ENCODE data around the gene ARHGDIB. TPM values are rescaled to one million over a fixed set of nuclear protein-coding genes. Genes with fewer than 3 reads are reported as not detected.

ARHGDIB gene
- total RNA-seq, 1 donor from 2014 or later: 217 TPM

GRCh38 chr12:14968478-14968877 lies 7.1 kb upstream of the ARHGDIB start:
- no peak overlapping the region for H3K27ac Mint-ChIP-seq (ENCODE audit: unreplicated experiment)
- peaks cover 24% of the 10 kb centered on the region for H3K4me1 Mint-ChIP-seq (ENCODE audit: unreplicated experiment)
- H3K9me3 Mint-ChIP-seq (ENCODE audit: unreplicated experiment): no peaks in the 10 kb centered on the region
- TF ChIP-seq CTCF (IDR thresholded peaks at IDR 0.05; ENCODE audit: unreplicated experiment): no peak
- no peak overlapping the region for H3K4me3 Mint-ChIP-seq (ENCODE audit: unreplicated experiment)
- peaks cover 1% of the 10 kb centered on the region for H3K27me3 Mint-ChIP-seq (ENCODE audit: unreplicated experiment)
- DNase-seq (ENCODE audit: low spot score): no peak
- H3K36me3 Mint-ChIP-seq (ENCODE audit: low read depth, unreplicated experiment): no peaks in the 10 kb centered on the region

- H3K4me3 Mint-ChIP-seq (ENCODE audit: unreplicated experiment): no peak overlapping the region
- peaks cover 1% of the 10 kb centered on the region for H3K27me3 Mint-ChIP-seq (ENCODE audit: unreplicated experiment)
- no peak for DNase-seq (ENCODE audit: low spot score)
- no peak for TF ChIP-seq CTCF (IDR thresholded peaks at IDR 0.05; ENCODE audit: unreplicated experiment)
- H3K36me3 Mint-ChIP-seq (ENCODE audit: low read depth, unreplicated experiment): peaks cover 4% of the 10 kb centered on the region
- H3K9me3 Mint-ChIP-seq (ENCODE audit: unreplicated experiment): no peaks in the 10 kb centered on the region
- peaks cover 15% of the 10 kb centered on the region for H3K4me1 Mint-ChIP-seq (ENCODE audit: unreplicated experiment)
- no peak overlapping the region for H3K27ac Mint-ChIP-seq (ENCODE audit: unreplicated experiment)
Observed at GRCh38 chr12:14965221-14965620, 3.8 kb upstream of the ARHGDIB start.

GRCh38 chr12:14964406-14964805 lies 3.0 kb upstream of the ARHGDIB start:
- Mint-ChIP-seq H3K27ac (ENCODE audit: unreplicated experiment) (no peak overlapping the region), H3K4me3 (ENCODE audit: unreplicated experiment) (no peak overlapping the region), H3K4me1 (ENCODE audit: unreplicated experiment) (peaks cover 19% of the 10 kb centered on the region), H3K9me3 (ENCODE audit: unreplicated experiment) (no peaks in the 10 kb centered on the region), H3K36me3 (ENCODE audit: low read depth, unreplicated experiment) (peaks cover 4% of the 10 kb centered on the region), H3K27me3 (ENCODE audit: unreplicated experiment) (peaks cover 1% of the 10 kb centered on the region)
- TF ChIP-seq CTCF (IDR thresholded peaks at IDR 0.05; ENCODE audit: unreplicated experiment): no peak
- no peak for DNase-seq (ENCODE audit: low spot score)

- no peak overlapping the region for H3K27ac Mint-ChIP-seq (ENCODE audit: unreplicated experiment)
- no peak for DNase-seq (ENCODE audit: low spot score)
- H3K4me1 Mint-ChIP-seq (ENCODE audit: unreplicated experiment): peaks cover 26% of the 10 kb centered on the region
- H3K4me3 Mint-ChIP-seq (ENCODE audit: unreplicated experiment): no peak overlapping the region
- H3K27me3 Mint-ChIP-seq (ENCODE audit: unreplicated experiment): peaks cover 1% of the 10 kb centered on the region
- H3K36me3 Mint-ChIP-seq (ENCODE audit: low read depth, unreplicated experiment): peaks cover 4% of the 10 kb centered on the region
- TF ChIP-seq CTCF (IDR thresholded peaks at IDR 0.05; ENCODE audit: unreplicated experiment): no peak
- H3K9me3 Mint-ChIP-seq (ENCODE audit: unreplicated experiment): no peaks in the 10 kb centered on the region
Observed at GRCh38 chr12:14963520-14963919, 2.1 kb upstream of the ARHGDIB start.

GRCh38 chr12:14962797-14963196 lies 1.4 kb upstream of the ARHGDIB start:
- DNase-seq (ENCODE audit: low spot score): no peak
- Mint-ChIP-seq H3K4me1 (ENCODE audit: unreplicated experiment) (peaks cover 27% of the 10 kb centered on the region), H3K4me3 (ENCODE audit: unreplicated experiment) (no peak overlapping the region), H3K27ac (ENCODE audit: unreplicated experiment) (no peak overlapping the region), H3K27me3 (ENCODE audit: unreplicated experiment) (peaks cover 1% of the 10 kb centered on the region), H3K9me3 (ENCODE audit: unreplicated experiment) (no peaks in the 10 kb centered on the region), H3K36me3 (ENCODE audit: low read depth, unreplicated experiment) (peaks cover 4% of the 10 kb centered on the region)
- TF ChIP-seq CTCF (IDR thresholded peaks at IDR 0.05; ENCODE audit: unreplicated experiment): no peak

Measured in endothelial cell (in vitro differentiated cells).